Activated CD4-positive, CD25-positive, alpha-beta regulatory T cell treated with anti-CD3 and anti-CD28 coated beads, Interleukin-2, amount 50 U/mL, for 24 hours (primary cell): Measurements from ENCODE around the gene REXO4.
"Not testable (repeated sequence)": the region's sequence is repeated elsewhere in the genome, so short reads cannot be mapped to it uniquely, and the experiment has no call there.

Experiments used
- ATAC-seq, 2 donors: fragments of 150-1000 bp; cut with Tn5 transposase; one replicate each; pipeline ENCODE4 v1.10.0; 2021; ENCODE audit warnings: mild to moderate bottlenecking in 1 of 2, moderate library complexity in 1 of 2

REXO4 gene

GRCh38 chr9:133419005-133419404, 1.2 kb upstream of the REXO4 start:
- ATAC-seq = no peak

GRCh38 chr9:133415170-133415569, 2.6 kb downstream of the REXO4 start:
- ATAC-seq = no peak

DNA sequence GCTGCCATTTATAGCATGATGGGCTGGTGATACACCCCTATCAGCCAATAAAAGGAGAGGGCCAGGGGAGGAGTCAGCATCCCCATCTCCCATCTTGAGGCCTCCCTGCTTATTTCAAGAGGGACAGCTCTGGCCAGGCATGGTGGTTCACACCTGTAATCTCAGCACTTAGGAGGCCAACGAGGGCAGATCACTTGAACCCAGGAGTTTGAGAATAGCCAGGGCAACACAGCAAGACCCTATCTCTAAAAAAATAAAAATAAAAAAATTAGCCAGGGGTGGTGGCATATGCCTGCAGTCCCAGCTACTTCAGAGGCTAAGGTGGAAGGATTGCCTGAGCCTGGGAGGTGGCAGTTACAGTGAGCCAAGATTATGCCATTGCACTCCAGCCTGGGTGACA, 9.8 kb downstream of the REXO4 start:
- no peak for ATAC-seq

- ATAC-seq = peak; percentile 94 to 96
Observed at GRCh38 chr9:133406480-133407307, 11.1 kb downstream of the REXO4 start.

- no peak for ATAC-seq
Observed at GRCh38 chr9:133405508-133406438, 12.0 kb downstream of the REXO4 start.

GRCh38 chr9:133404454-133405002, 13.3 kb downstream of the REXO4 start:
- no peak for ATAC-seq

- peak; percentile 28 to 29 for ATAC-seq
Observed at GRCh38 chr9:133403766-133404453, 13.9 kb downstream of the REXO4 start.

GRCh38 chr9:133402689-133403088, 15.1 kb downstream of the REXO4 start:
- no peak for ATAC-seq

DNA sequence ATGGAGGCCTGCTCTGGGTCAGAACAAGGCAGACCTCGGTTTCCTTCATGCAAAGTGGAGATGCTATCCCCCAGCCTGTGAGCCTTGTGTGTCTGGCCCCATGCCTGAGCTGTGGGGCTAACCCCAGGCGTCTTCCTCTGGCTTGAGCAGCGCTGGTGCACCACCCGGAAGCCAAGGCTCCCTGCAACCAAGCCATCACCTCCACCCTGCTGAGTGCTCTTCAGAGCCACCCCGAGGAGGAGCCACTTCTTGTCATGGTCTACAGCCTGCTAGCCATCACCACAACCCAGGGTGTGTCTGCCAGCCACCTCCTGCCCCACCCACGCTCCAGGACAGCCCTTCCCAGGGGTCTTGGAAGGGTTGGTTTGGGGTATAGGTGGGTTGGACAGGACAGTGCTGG, 16.2 kb downstream of the REXO4 start:
- ATAC-seq = no peak

DNA sequence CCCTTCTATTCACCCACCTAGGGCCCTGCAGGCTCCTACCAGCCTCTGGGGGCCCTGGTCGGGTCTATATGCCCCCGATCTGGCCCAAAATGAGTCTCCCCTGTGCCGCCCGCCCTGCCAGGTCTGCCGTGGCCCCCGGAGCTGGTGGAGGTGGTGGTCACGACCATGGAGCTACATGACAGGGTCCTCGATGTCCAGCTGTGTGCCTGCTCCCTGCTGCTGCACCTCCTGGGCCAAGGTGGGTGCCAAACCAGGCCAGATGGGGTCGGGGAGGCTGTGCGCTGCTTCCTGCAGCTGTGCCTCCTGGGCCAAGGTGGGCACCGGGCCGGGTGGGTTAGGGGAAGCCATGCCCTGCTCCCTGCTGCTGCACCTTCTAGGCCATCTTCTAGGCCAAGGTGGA, 17.5 kb downstream of the REXO4 start:
- ATAC-seq = no peak

DNA sequence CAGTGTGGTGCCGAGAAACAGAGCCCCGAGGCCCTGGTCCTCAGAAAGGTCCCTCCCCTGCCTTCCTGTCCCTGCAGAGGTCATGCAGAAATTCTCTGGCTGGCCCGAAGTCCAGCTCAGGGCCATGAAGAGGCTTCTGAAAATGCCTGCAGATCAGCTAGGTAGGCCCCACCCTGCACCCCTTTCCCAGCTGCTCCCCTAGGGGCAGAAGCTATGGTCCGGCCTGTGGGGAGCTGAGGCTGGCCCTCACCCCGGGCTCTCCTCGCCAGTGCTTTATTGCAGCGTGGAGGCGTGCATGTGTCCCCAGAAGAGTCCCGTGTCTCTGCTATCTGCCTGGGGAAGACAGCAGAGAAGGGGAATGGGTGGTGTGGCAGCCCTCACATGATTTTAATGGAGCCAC, 19.9 kb downstream of the REXO4 start:
- ATAC-seq = no peak

GRCh38 chr9:133397370-133397769, 20.4 kb downstream of the REXO4 start:
- peak in 1 of 2 donors; percentile 9 for ATAC-seq

DNA sequence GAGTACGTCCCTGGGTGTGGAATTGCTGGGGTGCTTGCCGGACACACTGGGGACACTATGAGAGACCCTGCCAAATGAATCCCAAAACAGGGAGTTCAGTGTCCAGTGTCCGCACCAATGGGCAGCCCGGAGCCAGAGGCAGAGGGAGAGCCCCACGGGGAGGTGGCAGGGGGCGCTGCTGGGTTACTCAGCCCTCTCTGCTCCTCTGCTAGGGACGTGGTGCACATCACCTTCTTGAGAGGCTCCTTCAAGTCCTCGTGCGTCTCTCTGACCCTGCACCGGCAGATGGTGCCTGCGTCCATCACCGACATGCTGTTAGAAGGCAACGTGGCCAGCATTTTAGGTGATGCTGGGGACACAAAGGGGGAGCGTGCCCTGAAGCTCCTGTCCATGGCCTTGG, 20.9 kb downstream of the REXO4 start:
- peak; percentile 6 to 37 for ATAC-seq

DNA sequence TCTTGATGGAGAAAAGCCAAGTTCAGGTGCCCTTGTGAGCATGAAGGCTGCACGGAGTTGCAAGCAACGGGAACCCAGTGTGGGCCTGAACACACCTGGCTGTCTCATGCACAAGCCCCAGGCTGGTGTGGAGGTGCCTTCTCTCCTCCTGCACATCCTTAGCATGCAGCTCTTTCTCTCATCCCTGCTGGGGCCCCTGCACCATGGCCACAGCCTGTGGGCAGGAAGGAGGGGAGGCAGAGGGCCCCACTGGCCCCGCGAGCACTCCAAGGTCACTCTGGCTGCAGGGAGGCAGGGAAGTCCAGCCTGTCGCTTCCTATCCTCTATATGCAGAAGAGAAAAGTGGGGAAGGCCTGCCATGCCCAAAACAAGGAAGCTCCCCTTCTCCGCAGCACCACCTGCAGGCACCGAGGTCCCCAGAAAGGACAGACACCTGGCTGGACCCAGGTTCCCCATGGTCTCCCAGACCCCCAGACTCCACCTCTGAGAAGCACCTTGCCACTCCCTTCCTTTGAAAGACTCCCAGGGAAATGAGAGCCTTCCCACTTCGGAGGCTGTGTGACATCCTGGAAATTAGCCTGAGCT, 23.0 kb downstream of the REXO4 start:
- no peak for ATAC-seq

GRCh38 chr9:133393399-133393798, 24.4 kb downstream of the REXO4 start:
- ATAC-seq = no peak

DNA sequence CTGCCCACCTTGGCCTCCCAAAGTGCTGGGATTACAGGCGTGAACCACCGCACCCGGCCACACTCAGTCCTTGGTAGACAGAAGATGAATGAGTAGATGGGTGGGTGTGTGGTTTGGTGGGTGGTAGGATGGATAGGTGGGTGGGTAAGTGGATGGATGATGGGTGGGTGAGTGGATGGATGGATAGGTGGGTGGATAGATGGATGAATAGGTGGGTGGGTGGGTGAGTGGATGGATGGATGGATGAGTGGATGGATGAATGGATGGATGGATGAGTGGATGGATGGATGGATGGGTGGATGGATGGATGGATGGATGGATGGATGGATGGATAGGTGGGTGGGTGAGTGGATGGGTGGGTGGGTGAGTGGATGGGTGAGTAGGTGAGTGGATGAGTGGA, 25.5 kb downstream of the REXO4 start:
- not testable (repeated sequence) for ATAC-seq

GRCh38 chr9:133391449-133391848, 26.4 kb downstream of the REXO4 start:
- not testable (repeated sequence) for ATAC-seq

DNA sequence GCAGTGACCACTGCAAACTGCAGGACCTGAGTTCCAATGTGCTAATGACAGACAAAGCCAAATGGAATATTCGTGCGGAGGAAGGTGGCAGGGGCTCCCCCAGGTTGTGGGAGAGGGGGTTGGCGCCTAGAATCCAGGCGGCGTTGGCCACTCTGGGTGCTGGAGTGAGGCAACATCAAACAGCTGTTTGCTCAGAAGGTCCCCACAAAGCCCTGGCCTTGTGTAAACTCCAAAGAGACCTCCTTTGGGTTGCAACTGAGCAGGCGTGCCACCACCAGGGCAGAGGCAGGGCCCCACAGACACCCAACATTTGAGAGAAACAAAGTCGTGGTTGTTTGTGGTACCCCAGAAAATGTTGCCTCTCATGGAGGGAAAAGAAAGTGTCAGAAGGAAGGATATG, 27.1 kb downstream of the REXO4 start:
- no peak for ATAC-seq

DNA sequence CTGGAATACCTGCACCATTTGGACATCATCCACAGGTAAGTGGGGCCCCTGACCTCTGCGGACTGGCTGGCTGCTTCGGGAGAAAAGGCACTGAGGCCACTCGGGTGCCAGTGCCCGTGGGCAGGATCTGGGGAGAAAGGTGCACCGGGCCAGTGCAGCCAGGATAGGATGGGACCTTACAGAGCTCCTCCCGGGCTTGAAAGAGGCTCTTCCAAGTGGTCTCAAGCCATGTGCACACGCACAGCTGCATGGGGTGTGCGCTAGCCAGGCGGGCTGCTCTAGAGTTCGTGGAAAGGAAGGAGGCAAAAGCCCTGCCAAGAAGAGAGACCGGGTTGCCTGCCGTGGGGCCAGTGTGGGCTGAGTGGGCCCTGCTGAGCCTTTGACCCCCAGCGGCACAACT, 28.2 kb downstream of the REXO4 start:
- ATAC-seq = no peak

- no peak for ATAC-seq
Observed at GRCh38 chr9:133389025-133389557, 28.7 kb downstream of the REXO4 start.

GRCh38 chr9:133387680-133388079, 30.1 kb downstream of the REXO4 start:
- no peak for ATAC-seq

DNA sequence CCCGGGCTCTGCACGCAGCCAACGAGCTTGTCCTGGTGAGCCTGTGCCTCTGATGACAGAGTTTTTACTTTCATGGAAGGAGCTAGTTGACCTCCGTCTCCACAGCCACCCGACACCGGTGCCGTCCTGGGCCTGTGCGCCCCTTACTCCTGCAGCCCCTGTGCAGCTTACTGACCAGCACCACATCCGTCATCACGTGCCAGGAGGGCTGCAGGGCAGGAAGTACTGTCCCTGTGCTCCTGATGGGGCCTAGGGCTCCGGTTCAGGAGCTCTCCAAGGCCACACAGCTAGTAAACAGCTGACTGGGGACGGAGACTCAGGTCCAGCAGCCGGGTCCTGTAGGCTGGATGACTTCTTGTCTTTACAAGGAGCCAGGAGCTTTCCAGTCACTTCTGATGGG, 31.5 kb downstream of the REXO4 start:
- no peak for ATAC-seq
